Uterus (tissue), 2 donors: ENCODE data around the gene COL5A2.

Experiments used
- CTCF ChIP-seq, 4 experiments: fragments of 200-600 bp in 2 of 4; fragments of 450-650 bp in 2 of 4; sonication (generic) in 2 of 4; IDR thresholded peaks; one replicate each; pipeline ENCODE4 v1.5.1; 2016 to 2019; ENCODE audit warnings: antibody characterized with exemption in 4 of 4, mild to moderate bottlenecking in 2 of 4, moderate library complexity in 1 of 4
- POLR2A ChIP-seq, 2 donors: fragments of 450-650 bp; IDR thresholded peaks; one replicate each; pipeline ENCODE4 v1.6.1; 2016; ENCODE audit warnings: antibody characterized with exemption in 2 of 2, mild to moderate bottlenecking in 1 of 2, moderate library complexity in 1 of 2

DNA sequence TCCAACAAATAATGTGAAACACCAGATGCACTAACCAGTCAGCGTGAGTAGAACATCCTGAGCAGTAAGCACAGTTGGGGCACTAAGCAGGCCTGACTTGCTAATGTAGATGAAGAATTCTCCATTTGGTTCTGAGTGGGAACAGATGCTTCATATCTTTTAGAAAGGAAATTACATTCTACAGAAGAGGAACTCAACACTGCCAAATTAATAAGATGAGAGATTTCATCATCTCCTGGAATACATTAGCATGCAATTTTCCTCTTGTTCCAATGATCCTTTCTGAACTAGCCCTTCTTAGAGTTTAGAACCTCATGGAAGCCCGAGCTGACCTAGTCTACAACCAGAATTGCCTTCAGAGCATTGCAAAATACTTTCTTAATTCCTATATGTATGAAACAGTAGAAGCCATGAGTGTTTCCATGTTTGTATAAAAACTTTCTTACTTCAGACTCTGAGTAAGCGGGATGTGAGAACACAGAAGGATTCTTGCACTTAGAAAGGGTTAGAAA, 34.8 kb downstream of the COL5A2 start:
- TF ChIP-seq CTCF (IDR thresholded peaks at IDR 0.05) (no peak), POLR2A (IDR thresholded peaks at IDR 0.05) (no peak)
